ENCODE results near the gene ITPKA.

ITPKA gene

GRCh38 chr15:41501931-41502794, 8.5 kb downstream of the ITPKA start:
- Histone ChIP-seq H3K36me3 (ENCODE audit: control insufficient read depth in 4 of 4, insufficient read depth in 4 of 4, low read length in 3 of 4) (no peaks in the 10 kb centered on the region), H3K27ac (ENCODE audit: insufficient read depth in 1 of 2, low read depth in 1 of 2, low read length in 2 of 2, poor library complexity in 1 of 2, severe bottlenecking in 2 of 2) (no peak overlapping the region), H3K9me3 (ENCODE audit: control extremely low read depth in 1 of 5, control insufficient read depth in 4 of 5, insufficient read depth in 2 of 5, low read depth in 1 of 5, low read length in 4 of 5) (no peaks in the 10 kb centered on the region), H3K27me3 (replicated peaks in 2 of 5; ENCODE audit: control insufficient read depth in 4 of 5, insufficient read depth in 5 of 5, low read length in 4 of 5) (peaks cover 3 to 65% (median 17%) of the 10 kb centered on the region in 5 experiments), H3K4me1 (ENCODE audit: control extremely low read depth in 1 of 4, control insufficient read depth in 4 of 4, insufficient read depth in 4 of 4, low read length in 3 of 4) (peaks cover 0 to 35% (median 32%) of the 10 kb centered on the region in 4 experiments), H3K4me3 (ENCODE audit: control insufficient read depth in 1 of 7, extremely low read depth in 1 of 7, insufficient read depth in 4 of 7, low read depth in 2 of 7, low read length in 6 of 7) (peak overlapping the region in 6 of 7 experiments; percentile 6 to 69 (median 45))
- POLR2A ChIA-PET: interaction anchor here (0.7 to 1.1 kb wide), 2 partner anchors 42 to 57 kb away, joined by 3 read pairs; partner anchors contain the start of genes RPAP1 and TYRO3
- WGBS (ENCODE audit: insufficient coverage): 1% methylated on average over 49 of the region's 64 CpGs
- CTCF ChIA-PET: interaction anchor here (1.0 to 1.9 kb wide), 2 partner anchors 12 to 36 kb away, joined by 4 to 6 read pairs; no protein-coding TSS in a partner anchor
- DNase-seq: peak in 2 of 3 donors; percentile 57 to 71

- ChIA-PET POLR2A (interaction anchor here (1.0 to 1.2 kb wide), 3 partner anchors 9 to 41 kb away, joined by 3 read pairs; partner anchors contain the start of genes LTK and RPAP1), CTCF (interaction anchor here (1.9 kb wide), 1 partner anchor 37 kb away, joined by 6 read pairs; no protein-coding TSS in a partner anchor)
- Histone ChIP-seq H3K27me3 (replicated peaks in 2 of 5; ENCODE audit: control insufficient read depth in 4 of 5, insufficient read depth in 5 of 5, low read length in 4 of 5) (peaks cover 3 to 57% (median 14%) of the 10 kb centered on the region in 5 experiments), H3K4me3 (ENCODE audit: control insufficient read depth in 1 of 7, extremely low read depth in 1 of 7, insufficient read depth in 4 of 7, low read depth in 2 of 7, low read length in 6 of 7) (peak overlapping the region in 6 of 7 experiments; percentile 6 to 69 (median 50)), H3K4me1 (ENCODE audit: control extremely low read depth in 1 of 4, control insufficient read depth in 4 of 4, insufficient read depth in 4 of 4, low read length in 3 of 4) (peaks cover 0 to 35% (median 32%) of the 10 kb centered on the region in 4 experiments), H3K36me3 (ENCODE audit: control insufficient read depth in 4 of 4, insufficient read depth in 4 of 4, low read length in 3 of 4) (no peaks in the 10 kb centered on the region), H3K27ac (ENCODE audit: insufficient read depth in 1 of 2, low read depth in 1 of 2, low read length in 2 of 2, poor library complexity in 1 of 2, severe bottlenecking in 2 of 2) (no peak overlapping the region), H3K9me3 (ENCODE audit: control extremely low read depth in 1 of 5, control insufficient read depth in 4 of 5, insufficient read depth in 2 of 5, low read depth in 1 of 5, low read length in 4 of 5) (no peaks in the 10 kb centered on the region)
- DNase-seq: peak in 2 of 3 donors; percentile 60 to 76
- 2% methylated on average over 51 of the region's 54 CpGs for WGBS (ENCODE audit: insufficient coverage)
Observed at GRCh38 chr15:41502795-41503668, 9.4 kb downstream of the ITPKA start.

- peaks cover 3 to 51% (median 14%) of the 10 kb centered on the region in 5 experiments for H3K27me3 ChIP-seq (replicated peaks in 2 of 5; ENCODE audit: control insufficient read depth in 4 of 5, insufficient read depth in 5 of 5, low read length in 4 of 5)
Observed at GRCh38 chr15:41503669-41504010, 10.0 kb downstream of the ITPKA start.

DNA sequence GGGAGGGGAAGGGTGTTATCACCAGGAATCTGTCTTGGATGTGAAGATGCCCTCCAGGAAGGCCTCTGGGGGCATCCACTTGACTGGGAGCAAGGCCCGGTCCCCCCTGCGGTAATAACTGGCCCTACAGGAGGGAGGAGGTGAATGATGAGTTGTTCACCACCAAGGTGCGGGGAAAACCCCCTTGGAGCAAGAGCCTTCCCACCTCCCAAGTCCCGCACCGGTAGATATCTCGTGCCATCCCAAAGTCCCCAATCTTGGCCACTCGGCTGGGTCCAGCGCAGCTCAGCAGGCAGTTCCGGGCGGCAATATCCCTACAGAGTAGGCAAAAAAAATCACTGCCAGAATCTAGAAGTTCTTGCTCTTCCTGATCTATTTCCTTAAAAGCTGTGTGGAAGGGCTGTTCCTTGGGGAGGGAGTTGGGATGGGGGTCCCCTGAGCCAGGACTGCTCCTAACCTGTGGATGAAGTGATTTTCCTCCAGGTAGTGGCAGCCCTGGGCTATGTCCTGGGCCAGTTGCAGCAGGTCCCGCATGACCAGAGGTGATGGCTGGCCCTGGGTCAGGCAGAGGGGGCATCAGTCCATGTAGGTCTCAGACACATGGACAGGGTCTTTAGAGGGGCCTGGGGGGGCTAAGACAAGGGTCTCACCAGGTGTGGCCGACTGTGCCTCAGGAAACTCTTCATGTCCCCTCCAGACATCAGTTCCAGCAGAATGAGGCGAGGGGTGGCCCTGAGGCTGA, 11.2 kb downstream of the ITPKA start:
- Histone ChIP-seq H3K27me3 (replicated peaks in 2 of 5; ENCODE audit: control insufficient read depth in 4 of 5, insufficient read depth in 5 of 5, low read length in 4 of 5) (peaks cover 0 to 48% (median 9%) of the 10 kb centered on the region in 5 experiments), H3K36me3 (ENCODE audit: control insufficient read depth in 4 of 4, insufficient read depth in 4 of 4, low read length in 3 of 4) (no peaks in the 10 kb centered on the region), H3K27ac (ENCODE audit: insufficient read depth in 1 of 2, low read depth in 1 of 2, low read length in 2 of 2, poor library complexity in 1 of 2, severe bottlenecking in 2 of 2) (no peak overlapping the region), H3K4me3 (ENCODE audit: control insufficient read depth in 1 of 7, extremely low read depth in 1 of 7, insufficient read depth in 4 of 7, low read depth in 2 of 7, low read length in 6 of 7) (no peak overlapping the region), H3K9me3 (ENCODE audit: control extremely low read depth in 1 of 5, control insufficient read depth in 4 of 5, insufficient read depth in 2 of 5, low read depth in 1 of 5, low read length in 4 of 5) (no peaks in the 10 kb centered on the region), H3K4me1 (ENCODE audit: control extremely low read depth in 1 of 4, control insufficient read depth in 4 of 4, insufficient read depth in 4 of 4, low read length in 3 of 4) (peaks cover 0 to 35% (median 32%) of the 10 kb centered on the region in 4 experiments)
- no peak for DNase-seq
- CTCF ChIA-PET: interaction anchor here (1.4 kb wide), 1 partner anchor 11 kb away, joined by 4 read pairs; no protein-coding TSS in a partner anchor
- 98% methylated on average over 10 of the region's 13 CpGs for WGBS (ENCODE audit: insufficient coverage)
- POLR2A ChIA-PET: no interaction called here

More at GRCh38 chr15:41503669-41504010, 10.0 kb downstream of the ITPKA start:
- Histone ChIP-seq H3K36me3 (ENCODE audit: control insufficient read depth in 4 of 4, insufficient read depth in 4 of 4, low read length in 3 of 4) (no peaks in the 10 kb centered on the region), H3K4me1 (ENCODE audit: control extremely low read depth in 1 of 4, control insufficient read depth in 4 of 4, insufficient read depth in 4 of 4, low read length in 3 of 4) (peaks cover 0 to 35% (median 32%) of the 10 kb centered on the region in 4 experiments), H3K9me3 (ENCODE audit: control extremely low read depth in 1 of 5, control insufficient read depth in 4 of 5, insufficient read depth in 2 of 5, low read depth in 1 of 5, low read length in 4 of 5) (no peaks in the 10 kb centered on the region), H3K4me3 (ENCODE audit: control insufficient read depth in 1 of 7, extremely low read depth in 1 of 7, insufficient read depth in 4 of 7, low read depth in 2 of 7, low read length in 6 of 7) (peak overlapping the region in 3 of 7 experiments; percentile 10 to 69 (median 56)), H3K27ac (ENCODE audit: insufficient read depth in 1 of 2, low read depth in 1 of 2, low read length in 2 of 2, poor library complexity in 1 of 2, severe bottlenecking in 2 of 2) (no peak overlapping the region)
- POLR2A ChIA-PET: interaction anchor here (1.0 to 1.2 kb wide), 2 partner anchors 8 to 10 kb away, joined by 3 read pairs; partner anchors contain the start of gene LTK
- CTCF ChIA-PET: interaction anchor here (1.9 kb wide), 1 partner anchor 38 kb away, joined by 6 read pairs; no protein-coding TSS in a partner anchor
- WGBS (ENCODE audit: insufficient coverage): 67% methylated on average over 5 of the region's 5 CpGs
- no peak for DNase-seq

- no peak overlapping the region for H3K27ac ChIP-seq (ENCODE audit: insufficient read depth in 1 of 2, low read depth in 1 of 2, low read length in 2 of 2, poor library complexity in 1 of 2, severe bottlenecking in 2 of 2)
- WGBS (ENCODE audit: insufficient coverage): 83% methylated on average over 1 of the region's 4 CpGs
- peaks cover 3 to 47% (median 8%) of the 10 kb centered on the region in 5 experiments for H3K27me3 ChIP-seq (replicated peaks in 2 of 5; ENCODE audit: control insufficient read depth in 4 of 5, insufficient read depth in 5 of 5, low read length in 4 of 5)
Observed at GRCh38 chr15:41505776-41506175, 12.1 kb downstream of the ITPKA start.

GRCh38 chr15:41506796-41507341, 13.2 kb downstream of the ITPKA start:
- Histone ChIP-seq H3K4me1 (ENCODE audit: control extremely low read depth in 1 of 4, control insufficient read depth in 4 of 4, insufficient read depth in 4 of 4, low read length in 3 of 4) (peaks cover 0 to 32% (median 26%) of the 10 kb centered on the region in 4 experiments), H3K27me3 (replicated peaks in 2 of 5; ENCODE audit: control insufficient read depth in 4 of 5, insufficient read depth in 5 of 5, low read length in 4 of 5) (peaks cover 4 to 48% (median 6%) of the 10 kb centered on the region in 5 experiments), H3K36me3 (ENCODE audit: control insufficient read depth in 4 of 4, insufficient read depth in 4 of 4, low read length in 3 of 4) (no peaks in the 10 kb centered on the region), H3K27ac (ENCODE audit: insufficient read depth in 1 of 2, low read depth in 1 of 2, low read length in 2 of 2, poor library complexity in 1 of 2, severe bottlenecking in 2 of 2) (no peak overlapping the region), H3K4me3 (ENCODE audit: control insufficient read depth in 1 of 7, extremely low read depth in 1 of 7, insufficient read depth in 4 of 7, low read depth in 2 of 7, low read length in 6 of 7) (no peak overlapping the region), H3K9me3 (ENCODE audit: control extremely low read depth in 1 of 5, control insufficient read depth in 4 of 5, insufficient read depth in 2 of 5, low read depth in 1 of 5, low read length in 4 of 5) (no peaks in the 10 kb centered on the region)
- POLR2A ChIA-PET: interaction anchor here (0.6 kb wide), 1 partner anchor 14 kb away, joined by 3 read pairs; no protein-coding TSS in a partner anchor
- WGBS (ENCODE audit: insufficient coverage): 80% methylated on average over 6 of the region's 10 CpGs
- CTCF ChIA-PET: interaction anchor here (2.4 kb wide), 1 partner anchor 41 kb away, joined by 12 read pairs; no protein-coding TSS in a partner anchor
- no peak for DNase-seq

More at GRCh38 chr15:41505776-41506175, 12.1 kb downstream of the ITPKA start:
- peaks cover 0 to 35% (median 32%) of the 10 kb centered on the region in 4 experiments for H3K4me1 ChIP-seq (ENCODE audit: control extremely low read depth in 1 of 4, control insufficient read depth in 4 of 4, insufficient read depth in 4 of 4, low read length in 3 of 4)
- ChIA-PET CTCF (interaction anchor here (1.4 kb wide), 1 partner anchor 10 kb away, joined by 4 read pairs; no protein-coding TSS in a partner anchor), POLR2A (no interaction called here)
- H3K4me3 ChIP-seq (ENCODE audit: control insufficient read depth in 1 of 7, extremely low read depth in 1 of 7, insufficient read depth in 4 of 7, low read depth in 2 of 7, low read length in 6 of 7): no peak overlapping the region
- H3K9me3 ChIP-seq (ENCODE audit: control extremely low read depth in 1 of 5, control insufficient read depth in 4 of 5, insufficient read depth in 2 of 5, low read depth in 1 of 5, low read length in 4 of 5): no peaks in the 10 kb centered on the region
- no peaks in the 10 kb centered on the region for H3K36me3 ChIP-seq (ENCODE audit: control insufficient read depth in 4 of 4, insufficient read depth in 4 of 4, low read length in 3 of 4)
- no peak for DNase-seq

Measured in common myeloid progenitor, CD34-positive (primary cell).